Middle frontal gyrus (tissue), 1 donor: Measurements from ENCODE around the gene OSGEP.

Experiments used
- DNase-seq: peaks from one replicate; pipeline ENCODE4 v3.0.0-alpha.2; 2015; ENCODE audit warnings: low spot score; ENCODE audit errors: extremely low spot score

Gene OSGEP

GRCh38 chr14:20434701-20435581, 19.7 kb downstream of the OSGEP start:
- no peak for DNase-seq

- DNase-seq, result no peak
Measured at GRCh38 chr14:20429801-20430669, 24.6 kb downstream of the OSGEP start.

- no peak for DNase-seq
Measured at GRCh38 chr14:20428802-20429201, 25.8 kb downstream of the OSGEP start.

- DNase-seq, result no peak
Measured at GRCh38 chr14:20428010-20428365, 26.6 kb downstream of the OSGEP start.

- DNase-seq, result no peak
Measured at GRCh38 chr14:20427231-20428009, 27.2 kb downstream of the OSGEP start.

- no peak for DNase-seq
Measured at GRCh38 chr14:20424851-20425250, 29.8 kb downstream of the OSGEP start.

- DNase-seq, result no peak
Measured at GRCh38 chr14:20422886-20423285, 31.7 kb downstream of the OSGEP start.

- no peak for DNase-seq
Measured at GRCh38 chr14:20421267-20421666, 33.3 kb downstream of the OSGEP start.

GRCh38 chr14:20419419-20419818, 35.2 kb downstream of the OSGEP start:
- no peak for DNase-seq

- DNase-seq, result no peak
Measured at GRCh38 chr14:20418501-20418909, 36.1 kb downstream of the OSGEP start.

- DNase-seq, result no peak
Measured at GRCh38 chr14:20417250-20418186, 37.1 kb downstream of the OSGEP start.

GRCh38 chr14:20416223-20416622, 38.4 kb downstream of the OSGEP start:
- DNase-seq, result no peak

- no peak for DNase-seq
Measured at GRCh38 chr14:20415782-20416206, 38.8 kb downstream of the OSGEP start.

- DNase-seq, result no peak
Measured at GRCh38 chr14:20413744-20414082, 40.9 kb downstream of the OSGEP start.

GRCh38 chr14:20412876-20413743, 41.5 kb downstream of the OSGEP start, which contains the start of gene TEP1:
Gene TEP1, minus strand, starts transcription at chr14:20413501. Its CDS starts 5,062 bp downstream, at chr14:20408439.
- DNase-seq, result peak; percentile 43

- DNase-seq, result no peak
Measured at GRCh38 chr14:20412411-20412810, 42.2 kb downstream of the OSGEP start.

GRCh38 chr14:20409226-20409625, 45.4 kb downstream of the OSGEP start:
- DNase-seq, result no peak

GRCh38 chr14:20403521-20403920, 51.1 kb downstream of the OSGEP start:
- no peak for DNase-seq

- DNase-seq, result no peak
Measured at GRCh38 chr14:20400965-20401593, 53.5 kb downstream of the OSGEP start.
